Measurements from ENCODE around the gene MBNL1.

DNA sequence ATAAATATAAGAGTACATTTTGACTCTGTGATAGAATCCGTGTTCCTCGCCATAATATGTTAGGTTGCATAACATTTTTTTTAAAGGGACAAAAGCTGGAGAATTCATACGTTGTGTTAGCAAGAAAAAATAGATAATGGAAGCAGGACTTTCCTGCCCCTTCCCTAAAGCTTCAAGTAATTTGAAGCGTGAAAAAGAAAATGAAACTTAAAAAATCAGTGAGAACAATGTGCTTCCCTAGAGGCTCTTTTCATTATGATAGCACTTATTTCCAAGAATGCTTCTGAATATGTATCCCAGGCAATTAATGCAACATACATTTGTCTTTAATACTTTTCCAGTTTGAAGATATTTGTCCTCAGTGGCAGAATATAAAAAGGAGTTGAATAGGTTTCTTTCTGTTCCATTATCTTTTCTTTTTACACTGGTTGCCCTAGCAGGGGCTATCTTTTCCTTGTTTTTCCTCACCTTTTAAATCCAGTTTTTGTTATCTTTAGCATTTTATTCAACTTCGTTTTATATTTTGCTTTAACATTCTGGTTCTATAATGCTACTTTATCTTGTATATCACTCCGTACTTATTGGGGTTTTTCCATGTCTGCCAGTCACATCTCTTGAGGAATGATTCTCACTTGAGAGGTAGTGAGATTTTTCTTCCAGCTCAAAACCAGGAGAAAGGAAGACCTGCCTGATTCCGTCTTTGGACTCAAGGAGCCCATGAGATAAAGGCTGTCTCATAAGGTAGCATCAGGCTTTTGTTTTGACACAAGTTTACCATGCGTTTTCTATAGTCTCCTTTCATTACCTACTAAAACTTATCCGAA is 113.8 kb downstream of the MBNL1 start:
- TF ChIP-seq, protein P1, sequence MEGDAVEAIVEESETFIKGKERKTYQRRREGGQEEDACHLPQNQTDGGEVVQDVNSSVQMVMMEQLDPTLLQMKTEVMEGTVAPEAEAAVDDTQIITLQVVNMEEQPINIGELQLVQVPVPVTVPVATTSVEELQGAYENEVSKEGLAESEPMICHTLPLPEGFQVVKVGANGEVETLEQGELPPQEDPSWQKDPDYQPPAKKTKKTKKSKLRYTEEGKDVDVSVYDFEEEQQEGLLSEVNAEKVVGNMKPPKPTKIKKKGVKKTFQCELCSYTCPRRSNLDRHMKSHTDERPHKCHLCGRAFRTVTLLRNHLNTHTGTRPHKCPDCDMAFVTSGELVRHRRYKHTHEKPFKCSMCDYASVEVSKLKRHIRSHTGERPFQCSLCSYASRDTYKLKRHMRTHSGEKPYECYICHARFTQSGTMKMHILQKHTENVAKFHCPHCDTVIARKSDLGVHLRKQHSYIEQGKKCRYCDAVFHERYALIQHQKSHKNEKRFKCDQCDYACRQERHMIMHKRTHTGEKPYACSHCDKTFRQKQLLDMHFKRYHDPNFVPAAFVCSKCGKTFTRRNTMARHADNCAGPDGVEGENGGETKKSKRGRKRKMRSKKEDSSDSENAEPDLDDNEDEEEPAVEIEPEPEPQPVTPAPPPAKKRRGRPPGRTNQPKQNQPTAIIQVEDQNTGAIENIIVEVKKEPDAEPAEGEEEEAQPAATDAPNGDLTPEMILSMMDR (IDR thresholded peaks at IDR 0.05): no peak
- no peak for TF ChIP-seq POLR2A (IDR thresholded peaks at IDR 0.05)
